Vagina (tissue), 2 donors: ENCODE measurements around the gene FCAMR. TPM values are rescaled to one million over a fixed set of nuclear protein-coding genes. Genes with fewer than 3 reads are reported as not detected.

Source experiments
- DNase-seq, 2 donors: peaks; one replicate each; pipeline ENCODE4 v3.0.0-alpha.2; 2017; ENCODE audit errors: extremely low spot score in 2 of 2
- H3K27ac ChIP-seq: fragments of 200-600 bp; sonication (generic); one replicate; pipeline ENCODE4 v1.5.1; 2019
- H3K27me3 ChIP-seq: fragments of 200-600 bp; sonication (generic); one replicate; pipeline ENCODE4 v1.5.1; 2019
- H3K36me3 ChIP-seq, 2 donors: fragments of 200-600 bp; sonication (generic); one replicate each; pipeline ENCODE4 v1.5.1; 2017 to 2019
- H3K4me1 ChIP-seq: fragments of 200-600 bp; sonication (generic); one replicate; pipeline ENCODE4 v1.5.1; 2019
- H3K4me3 ChIP-seq, 2 donors: fragments of 200-600 bp; sonication (generic); 1 replicate in 1 of 2; 2 replicates in 1 of 2; pipeline ENCODE4 v1.5.1; 2016 to 2019
- H3K9me3 ChIP-seq: fragments of 200-600 bp; sonication (generic); one replicate; pipeline ENCODE4 v1.5.1; 2019
- POLR2A ChIP-seq, 2 donors: fragments of 450-650 bp; IDR thresholded peaks; one replicate each; pipeline ENCODE4 v1.6.1; 2017; ENCODE audit warnings: antibody characterized with exemption in 2 of 2, mild to moderate bottlenecking in 2 of 2, moderate library complexity in 2 of 2
- POLR2AphosphoS5 ChIP-seq, 2 donors: sonication (generic); formaldehyde crosslinking; IDR thresholded peaks; one replicate each; pipeline ENCODE4 v1.9.0; 2017; ENCODE audit warnings: antibody characterized with exemption in 2 of 2, mild to moderate bottlenecking in 2 of 2, low read depth in 1 of 2; ENCODE audit not compliant: insufficient read depth in 1 of 2
- intact Hi-C: fragments of 100-400 bp; cut with DNase I; formaldehyde crosslinking; loops from one replicate; pipeline ENCODE4 v1.15.1; 2023
- total RNA-seq: library from RNA; depleted of rRNA; stranded (reverse); fragments of >200 nt; gene quantifications from one replicate; pipeline ENCODE4 v1.2.3, GENCODE V29; 2016
- TF ChIP-seq, protein P1 (sequence below), 3 experiments: fragments of 450-650 bp in 2 of 3; fragments of 200-600 bp in 1 of 3; sonication (generic) in 1 of 3; IDR thresholded peaks; one replicate each; pipeline ENCODE4 v1.5.1; 2017 to 2019; ENCODE audit warnings: antibody characterized with exemption in 3 of 3, mild to moderate bottlenecking in 2 of 3, moderate library complexity in 2 of 3

FCAMR gene
- total RNA-seq, 1 donor from 2014 or later, result not detected

DNA sequence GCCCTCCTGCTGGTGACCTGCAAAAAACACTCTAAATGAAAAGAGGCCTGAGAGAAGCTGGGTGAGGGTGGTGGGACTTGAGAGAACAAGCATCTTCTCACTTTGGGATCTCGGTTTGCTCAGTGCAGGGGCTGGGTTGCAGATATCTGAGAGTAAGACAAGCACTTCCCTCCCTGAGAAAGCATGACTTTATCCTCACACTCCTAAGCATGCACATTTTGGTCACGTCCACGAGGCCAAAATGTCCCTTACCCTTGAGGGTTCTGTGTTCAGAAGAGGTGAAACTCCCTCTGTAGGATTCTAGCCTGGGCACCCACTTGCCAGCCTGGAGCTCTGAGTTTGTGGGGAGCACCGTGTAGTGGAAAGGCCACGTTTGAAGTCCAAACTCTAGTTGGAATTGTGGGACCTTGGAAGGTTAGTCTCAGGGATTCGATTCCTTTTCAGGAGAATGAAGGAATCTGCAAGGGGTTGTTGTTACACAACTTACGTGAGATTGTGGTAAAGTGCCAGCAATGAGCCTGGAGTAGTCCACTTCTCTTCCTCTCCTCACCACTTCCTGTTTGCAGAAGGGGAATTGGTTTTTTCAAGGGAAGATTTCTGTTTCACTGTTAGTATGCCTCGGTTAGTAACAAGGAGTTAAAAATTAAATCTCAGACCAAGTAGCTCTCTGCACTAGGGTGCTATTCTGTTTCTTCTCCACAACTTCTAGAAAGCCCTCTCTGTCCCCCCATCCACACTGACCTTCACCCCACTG is 3.0 kb downstream of the FCAMR start:
- Histone ChIP-seq H3K27ac (no peak overlapping the region), H3K4me3 (no peak overlapping the region), H3K9me3 (no peaks in the 10 kb centered on the region), H3K4me1 (no peaks in the 10 kb centered on the region), H3K27me3 (no peaks in the 10 kb centered on the region), H3K36me3 (no peaks in the 10 kb centered on the region)
- DNase-seq, result no peak
- intact Hi-C loops, result no loop called here
- TF ChIP-seq POLR2AphosphoS5 (IDR thresholded peaks at IDR 0.05; ENCODE audit: insufficient read depth in 1 of 2, low read depth in 1 of 2) (no peak), POLR2A (IDR thresholded peaks at IDR 0.05) (no peak)
- TF ChIP-seq, protein P1, sequence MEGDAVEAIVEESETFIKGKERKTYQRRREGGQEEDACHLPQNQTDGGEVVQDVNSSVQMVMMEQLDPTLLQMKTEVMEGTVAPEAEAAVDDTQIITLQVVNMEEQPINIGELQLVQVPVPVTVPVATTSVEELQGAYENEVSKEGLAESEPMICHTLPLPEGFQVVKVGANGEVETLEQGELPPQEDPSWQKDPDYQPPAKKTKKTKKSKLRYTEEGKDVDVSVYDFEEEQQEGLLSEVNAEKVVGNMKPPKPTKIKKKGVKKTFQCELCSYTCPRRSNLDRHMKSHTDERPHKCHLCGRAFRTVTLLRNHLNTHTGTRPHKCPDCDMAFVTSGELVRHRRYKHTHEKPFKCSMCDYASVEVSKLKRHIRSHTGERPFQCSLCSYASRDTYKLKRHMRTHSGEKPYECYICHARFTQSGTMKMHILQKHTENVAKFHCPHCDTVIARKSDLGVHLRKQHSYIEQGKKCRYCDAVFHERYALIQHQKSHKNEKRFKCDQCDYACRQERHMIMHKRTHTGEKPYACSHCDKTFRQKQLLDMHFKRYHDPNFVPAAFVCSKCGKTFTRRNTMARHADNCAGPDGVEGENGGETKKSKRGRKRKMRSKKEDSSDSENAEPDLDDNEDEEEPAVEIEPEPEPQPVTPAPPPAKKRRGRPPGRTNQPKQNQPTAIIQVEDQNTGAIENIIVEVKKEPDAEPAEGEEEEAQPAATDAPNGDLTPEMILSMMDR (IDR thresholded peaks at IDR 0.05), result no peak

- DNase-seq, result no peak
- H3K36me3 ChIP-seq, result no peaks in the 10 kb centered on the region
- TF ChIP-seq POLR2AphosphoS5 (IDR thresholded peaks at IDR 0.05; ENCODE audit: insufficient read depth in 1 of 2, low read depth in 1 of 2) (no peak), POLR2A (IDR thresholded peaks at IDR 0.05) (no peak)
- TF ChIP-seq, protein P1 (IDR thresholded peaks at IDR 0.05), result no peak
- H3K4me3 ChIP-seq, result no peak overlapping the region
- H3K27me3 ChIP-seq, result no peaks in the 10 kb centered on the region
- no peaks in the 10 kb centered on the region for H3K9me3 ChIP-seq
- intact Hi-C loops, result no loop called here
- H3K4me1 ChIP-seq, result no peaks in the 10 kb centered on the region
- no peak overlapping the region for H3K27ac ChIP-seq
These were observed 4.5 kb downstream of the FCAMR start for GRCh38 chr1:206965781-206966180.

DNA sequence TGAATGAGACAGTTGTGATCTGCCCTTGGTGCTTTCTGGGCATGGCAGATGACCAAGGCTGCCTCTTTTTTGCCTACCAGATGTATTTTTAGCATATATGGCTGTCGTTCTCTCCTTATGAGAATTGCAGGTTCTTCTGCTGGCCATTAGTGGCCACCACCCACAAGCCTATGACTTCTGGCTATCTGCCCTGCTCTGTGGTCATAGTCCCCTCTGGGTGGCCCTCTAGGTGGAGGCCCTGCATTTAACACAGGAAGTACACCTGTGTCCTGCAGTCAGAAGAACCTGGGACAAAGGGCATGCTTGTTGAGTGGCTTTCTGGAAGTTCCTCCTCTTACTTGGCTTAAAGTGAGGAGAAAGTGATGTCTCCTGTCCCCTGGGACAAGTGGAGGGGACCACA is 6.5 kb downstream of the FCAMR start:
- TF ChIP-seq, protein P1 (IDR thresholded peaks at IDR 0.05), result no peak
- TF ChIP-seq POLR2AphosphoS5 (IDR thresholded peaks at IDR 0.05; ENCODE audit: insufficient read depth in 1 of 2, low read depth in 1 of 2), result no peak
- TF ChIP-seq POLR2A (IDR thresholded peaks at IDR 0.05), result no peak
- Histone ChIP-seq H3K9me3 (no peaks in the 10 kb centered on the region), H3K27ac (no peak overlapping the region), H3K4me1 (no peaks in the 10 kb centered on the region), H3K36me3 (no peaks in the 10 kb centered on the region), H3K4me3 (no peak overlapping the region), H3K27me3 (no peaks in the 10 kb centered on the region)
- intact Hi-C loops, result no loop called here
- DNase-seq, result no peak

- TF ChIP-seq, protein P1 (IDR thresholded peaks at IDR 0.05), result no peak
- no peak for TF ChIP-seq POLR2AphosphoS5 (IDR thresholded peaks at IDR 0.05; ENCODE audit: insufficient read depth in 1 of 2, low read depth in 1 of 2)
- TF ChIP-seq POLR2A (IDR thresholded peaks at IDR 0.05), result no peak
- no peak for DNase-seq
- no peaks in the 10 kb centered on the region for H3K9me3 ChIP-seq
- H3K27ac ChIP-seq, result no peak overlapping the region
- no peaks in the 10 kb centered on the region for H3K27me3 ChIP-seq
- no peaks in the 10 kb centered on the region for H3K36me3 ChIP-seq
- intact Hi-C loops, result no loop called here
- H3K4me1 ChIP-seq, result no peaks in the 10 kb centered on the region
- no peak overlapping the region for H3K4me3 ChIP-seq
These were observed 7.0 kb downstream of the FCAMR start for GRCh38 chr1:206963119-206963712.

DNA sequence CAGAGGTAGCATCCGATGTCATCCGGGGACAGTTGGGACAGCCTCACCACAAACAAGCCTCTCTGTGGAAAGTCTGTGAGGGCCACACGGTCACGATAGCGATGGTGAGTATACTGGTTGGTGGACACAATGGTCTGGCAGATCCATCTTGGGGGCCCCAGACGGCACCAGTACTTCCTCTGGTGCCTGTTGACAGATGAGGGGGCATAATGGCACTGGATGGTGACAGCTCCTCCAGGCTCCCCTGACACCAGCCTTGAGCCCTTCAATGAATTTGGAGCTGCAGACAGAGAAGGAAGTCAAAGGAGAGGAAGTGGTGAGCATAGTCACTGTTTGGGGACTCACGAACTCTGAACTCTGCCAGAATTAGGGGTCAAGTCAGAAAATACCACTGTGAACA is 8.0 kb downstream of the FCAMR start:
- no peak for DNase-seq
- TF ChIP-seq POLR2A (IDR thresholded peaks at IDR 0.05) (no peak), POLR2AphosphoS5 (IDR thresholded peaks at IDR 0.05; ENCODE audit: insufficient read depth in 1 of 2, low read depth in 1 of 2) (no peak)
- TF ChIP-seq, protein P1 (IDR thresholded peaks at IDR 0.05), result no peak
- H3K4me1 ChIP-seq, result no peaks in the 10 kb centered on the region
- H3K36me3 ChIP-seq, result no peaks in the 10 kb centered on the region
- no peaks in the 10 kb centered on the region for H3K27me3 ChIP-seq
- intact Hi-C loops, result no loop called here
- no peak overlapping the region for H3K4me3 ChIP-seq
- no peak overlapping the region for H3K27ac ChIP-seq
- no peaks in the 10 kb centered on the region for H3K9me3 ChIP-seq
